Prostate gland (tissue), 2 donors: ENCODE data around the gene ACOX1. TPM values are rescaled to one million over a fixed set of nuclear protein-coding genes. Genes with fewer than 3 reads are reported as not detected.

Experiments
- DNase-seq: peaks from one replicate; pipeline ENCODE4 v3.0.0-alpha.2; 2019; ENCODE audit warnings: low spot score
- H3K27ac ChIP-seq, 2 donors: fragments of 200-600 bp; sonication (generic); 2 replicates each; pipeline ENCODE4 v1.5.1; 2017 to 2019
- H3K27me3 ChIP-seq: fragments of 200-600 bp; sonication (generic); replicated peaks from 2 replicates; pipeline ENCODE4 v1.5.1; 2019; ENCODE audit not compliant: insufficient read depth
- H3K36me3 ChIP-seq, 2 donors: fragments of 200-600 bp; sonication (generic); 1 replicate in 1 of 2; 2 replicates in 1 of 2; pipeline versions ENCODE4 v1.5.1 to v1.8.1; 2017 to 2019
- H3K4me1 ChIP-seq: fragments of 200-600 bp; sonication (generic); replicated peaks from 2 replicates; pipeline ENCODE4 v1.5.1; 2019
- H3K4me3 ChIP-seq, 2 donors: fragments of 200-600 bp; sonication (generic); 2 replicates each; pipeline ENCODE4 v1.5.1; 2017 to 2019
- H3K9me3 ChIP-seq: fragments of 200-600 bp; sonication (generic); 2 replicates; pipeline ENCODE4 v1.5.1; 2017
- POLR2A ChIP-seq: fragments of 450-650 bp; IDR thresholded peaks from one replicate; pipeline ENCODE4 v1.6.1; 2016; ENCODE audit warnings: antibody characterized with exemption, mild to moderate bottlenecking
- POLR2AphosphoS5 ChIP-seq: sonication (generic); formaldehyde crosslinking; IDR thresholded peaks from one replicate; pipeline ENCODE4 v1.6.1; 2017; ENCODE audit warnings: antibody characterized with exemption
- WGBS: methylation state at CpG from one replicate; pipeline ENCODE4 v1.1.5; 2018; 5-methylcytosine and 5-hydroxymethylcytosine counted together
- intact Hi-C: fragments of 100-400 bp; cut with DNase I; formaldehyde crosslinking; loops from one replicate; pipeline ENCODE4 v1.14.2; 2022
- total RNA-seq, 2 donors: library from RNA; depleted of rRNA; stranded (reverse); fragments of >200 nt; gene quantifications; one replicate each; pipeline ENCODE4 v1.1.0, GENCODE V29; 2016
- TF ChIP-seq, protein P1 (sequence below), 4 experiments: fragments of 200-600 bp in 2 of 4; fragments of 450-650 bp in 2 of 4; sonication (generic) in 2 of 4; IDR thresholded peaks; 1 replicate in 3 of 4; 2 replicates in 1 of 4; pipeline ENCODE4 v1.5.1; 2016 to 2019; ENCODE audit warnings: antibody characterized with exemption in 4 of 4, mild to moderate bottlenecking in 2 of 4, moderate library complexity in 2 of 4

The ACOX1 gene
- total RNA-seq, 2 donors from 2014 or later = 75.5 to 79.0 TPM

DNA sequence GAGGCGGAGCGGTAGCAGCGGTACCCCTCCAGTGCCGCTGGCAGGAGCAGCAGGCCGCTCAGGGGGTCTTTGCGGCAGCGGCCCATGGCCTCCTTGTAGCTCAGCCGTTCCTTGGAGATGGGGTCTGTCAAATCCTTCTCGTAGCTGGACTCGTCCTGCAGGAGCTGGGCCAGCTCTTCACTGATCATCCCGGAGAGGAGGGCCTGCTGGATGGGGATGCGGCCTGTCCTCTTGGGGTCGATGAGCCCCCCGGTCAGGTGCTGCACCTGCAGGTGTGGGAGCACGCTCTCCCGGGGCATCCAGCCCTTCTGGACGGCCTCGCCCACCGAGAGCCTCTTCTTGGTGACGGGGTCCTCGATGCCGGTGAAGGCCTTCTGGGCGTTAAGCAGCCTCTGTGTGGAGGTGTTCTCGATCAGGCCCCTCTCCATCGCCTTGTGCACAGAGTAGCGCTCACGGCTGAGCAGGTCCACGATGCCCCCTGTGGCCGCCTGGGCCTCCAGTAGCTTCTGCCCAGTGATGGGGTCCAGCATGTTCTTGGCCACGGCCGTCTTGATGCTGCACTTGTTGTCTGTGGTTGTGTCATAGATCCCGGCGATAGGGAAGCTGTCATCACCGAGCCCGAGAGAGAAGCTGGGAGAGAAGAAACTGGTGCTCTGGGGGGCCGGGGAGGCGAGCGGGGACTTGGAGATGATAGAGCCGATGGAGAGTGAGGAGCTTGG is 28.3 kb upstream of the ACOX1 start:
- DNase-seq = no peak
- TF ChIP-seq, protein P1, sequence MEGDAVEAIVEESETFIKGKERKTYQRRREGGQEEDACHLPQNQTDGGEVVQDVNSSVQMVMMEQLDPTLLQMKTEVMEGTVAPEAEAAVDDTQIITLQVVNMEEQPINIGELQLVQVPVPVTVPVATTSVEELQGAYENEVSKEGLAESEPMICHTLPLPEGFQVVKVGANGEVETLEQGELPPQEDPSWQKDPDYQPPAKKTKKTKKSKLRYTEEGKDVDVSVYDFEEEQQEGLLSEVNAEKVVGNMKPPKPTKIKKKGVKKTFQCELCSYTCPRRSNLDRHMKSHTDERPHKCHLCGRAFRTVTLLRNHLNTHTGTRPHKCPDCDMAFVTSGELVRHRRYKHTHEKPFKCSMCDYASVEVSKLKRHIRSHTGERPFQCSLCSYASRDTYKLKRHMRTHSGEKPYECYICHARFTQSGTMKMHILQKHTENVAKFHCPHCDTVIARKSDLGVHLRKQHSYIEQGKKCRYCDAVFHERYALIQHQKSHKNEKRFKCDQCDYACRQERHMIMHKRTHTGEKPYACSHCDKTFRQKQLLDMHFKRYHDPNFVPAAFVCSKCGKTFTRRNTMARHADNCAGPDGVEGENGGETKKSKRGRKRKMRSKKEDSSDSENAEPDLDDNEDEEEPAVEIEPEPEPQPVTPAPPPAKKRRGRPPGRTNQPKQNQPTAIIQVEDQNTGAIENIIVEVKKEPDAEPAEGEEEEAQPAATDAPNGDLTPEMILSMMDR (IDR thresholded peaks at IDR 0.05) = no peak
- no peak for TF ChIP-seq POLR2A
- TF ChIP-seq POLR2AphosphoS5 = no peak
- 87% methylated on average over 39 of the region's 39 CpGs for WGBS
- H3K27me3 ChIP-seq = no peaks in the 10 kb centered on the region
- peaks cover 5% of the 10 kb centered on the region for H3K4me1 ChIP-seq
- no peak overlapping the region for H3K27ac ChIP-seq
- H3K9me3 ChIP-seq = no peaks in the 10 kb centered on the region
- intact Hi-C loops = no loop called here
- H3K4me3 ChIP-seq = no peak overlapping the region
- H3K36me3 ChIP-seq = no peaks in the 10 kb centered on the region

DNA sequence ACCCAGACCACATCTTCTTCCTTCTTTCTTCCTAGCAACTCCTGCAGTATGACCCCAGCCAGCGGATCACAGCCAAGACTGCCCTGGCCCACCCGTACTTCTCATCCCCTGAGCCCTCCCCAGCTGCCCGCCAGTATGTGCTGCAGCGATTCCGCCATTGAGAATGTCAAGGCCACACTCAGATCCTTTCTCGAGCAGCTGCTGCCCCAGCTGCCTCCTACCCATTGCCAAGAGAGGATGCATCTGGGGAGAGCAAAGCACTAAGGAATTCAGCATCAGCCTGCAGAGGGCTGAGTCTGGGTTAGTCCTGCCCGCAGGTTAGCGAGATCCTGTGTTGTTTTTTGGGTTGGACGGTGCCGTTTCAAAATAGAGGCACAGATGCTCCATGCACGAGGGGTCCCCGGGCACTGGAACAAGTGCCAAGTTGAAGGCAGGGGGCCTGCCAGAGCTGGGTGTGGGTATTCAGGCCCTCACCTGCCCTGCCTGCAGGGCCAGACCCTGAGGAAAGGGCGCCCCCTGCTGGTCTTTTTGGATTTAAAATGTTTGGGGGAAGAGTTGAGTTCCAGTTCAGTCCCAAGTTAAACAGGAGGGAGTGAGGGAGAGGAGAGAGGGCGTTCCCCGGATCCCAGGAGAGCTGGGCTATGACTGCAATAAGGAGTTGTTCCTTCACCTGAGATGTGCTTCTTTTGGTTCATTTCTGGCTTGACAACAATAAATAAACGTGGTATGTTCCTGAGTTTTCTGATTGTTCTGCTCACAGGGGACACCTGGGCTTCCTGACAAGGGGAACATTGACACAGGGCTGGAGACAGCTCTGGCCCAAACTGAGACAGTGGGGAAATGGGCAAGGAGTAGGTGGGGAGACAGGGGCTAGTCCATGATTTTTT is 26.5 kb upstream of the ACOX1 start:
- intact Hi-C loops = loop anchor here (2.0 kb wide), 1 partner anchor 101 kb away; the partner anchor contains the start of gene MRPL38
- DNase-seq = peak; percentile 72
- Histone ChIP-seq H3K4me3 (no peak overlapping the region), H3K9me3 (no peaks in the 10 kb centered on the region), H3K27ac (peak overlapping the region in 1 of 2 donors; percentile 71), H3K4me1 (peaks cover 10% of the 10 kb centered on the region), H3K27me3 (no peaks in the 10 kb centered on the region), H3K36me3 (no peaks in the 10 kb centered on the region)
- 38% methylated on average over 16 of the region's 16 CpGs for WGBS
- TF ChIP-seq POLR2A (no peak), POLR2AphosphoS5 (peak; percentile 59)
- TF ChIP-seq, protein P1 (IDR thresholded peaks at IDR 0.05) = peak; percentile 32 to 88 (median 84)

DNA sequence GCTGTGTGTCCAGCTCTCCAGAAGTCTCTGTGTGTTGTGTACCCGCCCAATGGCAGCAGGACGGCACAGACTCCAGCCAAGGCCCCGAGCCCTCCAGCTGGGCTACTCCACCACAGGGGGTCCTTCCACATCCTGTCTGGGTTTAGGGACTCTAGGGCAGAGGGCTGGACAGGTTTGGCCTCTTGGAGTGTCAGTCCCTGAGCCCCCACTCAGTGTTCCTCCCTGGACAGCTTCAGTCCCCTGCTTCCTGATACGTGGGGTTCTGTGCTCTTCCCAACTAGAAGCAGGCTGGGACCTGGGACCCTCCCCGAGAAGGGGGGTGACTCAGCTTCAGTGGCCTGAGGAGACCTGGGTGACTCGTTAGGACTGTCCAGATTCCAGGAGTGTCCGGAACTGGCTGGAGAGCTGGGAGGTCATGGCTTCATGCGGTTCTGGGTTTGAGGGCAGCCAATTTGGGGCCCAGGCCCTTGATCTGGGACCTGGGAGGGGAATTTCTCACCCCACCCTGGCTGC is 25.8 kb upstream of the ACOX1 start:
- peaks cover 11% of the 10 kb centered on the region for H3K4me1 ChIP-seq
- intact Hi-C loops = loop anchor here (2.0 kb wide), 1 partner anchor 100 kb away; the partner anchor contains the start of gene MRPL38
- peak overlapping the region in 1 of 2 donors; percentile 71 for H3K27ac ChIP-seq
- TF ChIP-seq POLR2AphosphoS5 (no peak), POLR2A (no peak)
- TF ChIP-seq, protein P1 (IDR thresholded peaks at IDR 0.05) = no peak
- 73% methylated on average over 8 of the region's 8 CpGs for WGBS
- DNase-seq = no peak
- H3K27me3 ChIP-seq = no peaks in the 10 kb centered on the region
- no peak overlapping the region for H3K4me3 ChIP-seq
- no peaks in the 10 kb centered on the region for H3K36me3 ChIP-seq
- no peaks in the 10 kb centered on the region for H3K9me3 ChIP-seq

DNA sequence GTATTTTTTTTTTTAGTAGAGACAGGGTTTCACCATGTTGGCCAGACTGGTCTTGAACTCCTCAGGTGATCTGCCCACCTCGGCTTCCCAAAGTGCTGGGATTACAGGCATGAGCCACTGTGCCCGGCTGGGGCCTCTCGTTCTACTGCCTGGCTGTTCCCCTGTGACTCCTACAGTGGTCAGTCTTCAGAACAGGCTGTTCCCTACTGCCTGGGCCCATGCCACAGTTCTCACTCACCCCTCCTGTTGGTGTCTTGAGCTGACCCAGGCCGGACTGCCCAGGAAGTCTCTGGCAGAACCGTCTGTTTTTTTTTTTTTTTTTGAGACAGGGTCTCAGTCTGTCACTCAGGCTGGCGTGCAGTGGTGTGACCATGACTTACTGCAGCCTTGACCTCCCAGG is 24.9 kb upstream of the ACOX1 start:
- H3K27ac ChIP-seq = peak overlapping the region; percentile 21 to 71
- H3K27me3 ChIP-seq = no peaks in the 10 kb centered on the region
- no peak overlapping the region for H3K4me3 ChIP-seq
- no peaks in the 10 kb centered on the region for H3K9me3 ChIP-seq
- DNase-seq = no peak
- TF ChIP-seq POLR2A = no peak
- TF ChIP-seq, protein P1 (IDR thresholded peaks at IDR 0.05) = no peak
- no peak for TF ChIP-seq POLR2AphosphoS5
- no peaks in the 10 kb centered on the region for H3K36me3 ChIP-seq
- intact Hi-C loops = loop anchor here (2.0 kb wide), 1 partner anchor 99 kb away; the partner anchor contains the start of gene MRPL38
- H3K4me1 ChIP-seq = peaks cover 11% of the 10 kb centered on the region
- 55% methylated on average over 6 of the region's 6 CpGs for WGBS
